Adipose tissue (tissue), 3 donors: Measurements from ENCODE around the gene ERCC2. TPM values are rescaled to one million over a fixed set of nuclear protein-coding genes. Genes with fewer than 3 reads are reported as not detected.

Experiments
- H3K27ac ChIP-seq: one replicate; pipeline ENCODE4 v1.5.1; 2013; ENCODE audit warnings: low read depth, low read length
- WGBS, 3 donors: extraction: QIAGEN DNeasy Blood & Tissue Kit; methylation state at CpG; one replicate each; pipeline ENCODE4 v1.1.7; 2013; 5-methylcytosine and 5-hydroxymethylcytosine counted together
- polyA plus RNA-seq, 3 donors: library from polyadenylated mRNA; stranded (reverse); fragments of 200-250 nt; gene quantifications; one replicate each; pipeline ENCODE4 v1.2.3, GENCODE V29; 2013
- donor health status: healthy with polysubstance abuse.
- donor health status: Bipolar disorder and iron deficiency.
- donor health status: healthy.

Gene ERCC2
- polyA plus RNA-seq, 3 donors = 5.6 to 9.1 (median 7.3) TPM

GRCh38 chr19:45403781-45404556 is 33.6 kb upstream of the ERCC2 start:
- no peak overlapping the region for H3K27ac ChIP-seq
- 15 to 35% (median 26%) methylated on average over 25 of the region's 25 CpGs for WGBS, 3 donors

DNA sequence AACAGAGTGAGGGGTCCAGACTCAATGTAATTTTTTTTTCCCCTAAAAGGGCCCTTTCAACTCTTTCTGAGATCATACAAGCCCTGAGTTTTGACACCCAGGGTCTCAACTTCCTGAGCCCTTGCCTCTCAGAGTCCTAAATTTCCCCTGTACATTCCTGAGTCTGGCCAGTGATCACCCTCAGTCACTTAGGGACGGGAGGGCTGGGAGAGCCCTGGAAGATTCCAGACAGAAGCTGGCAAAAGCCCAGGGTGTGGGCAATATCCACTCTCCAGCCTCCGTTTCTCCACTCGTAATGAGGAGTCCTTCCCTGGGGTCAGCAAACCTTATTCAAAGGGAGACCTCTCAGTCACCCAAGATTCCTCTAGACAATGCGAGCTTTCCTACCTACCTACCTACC is 32.9 kb upstream of the ERCC2 start:
- no peak overlapping the region for H3K27ac ChIP-seq
- 52 to 77% (median 68%) methylated on average over 4 of the region's 4 CpGs for WGBS, 3 donors

GRCh38 chr19:45402298-45403061 is 32.1 kb upstream of the ERCC2 start:
- WGBS, 3 donors = 19 to 22% (median 20%) methylated on average over 32 to 40 of the region's 40 CpGs
- no peak overlapping the region for H3K27ac ChIP-seq

DNA sequence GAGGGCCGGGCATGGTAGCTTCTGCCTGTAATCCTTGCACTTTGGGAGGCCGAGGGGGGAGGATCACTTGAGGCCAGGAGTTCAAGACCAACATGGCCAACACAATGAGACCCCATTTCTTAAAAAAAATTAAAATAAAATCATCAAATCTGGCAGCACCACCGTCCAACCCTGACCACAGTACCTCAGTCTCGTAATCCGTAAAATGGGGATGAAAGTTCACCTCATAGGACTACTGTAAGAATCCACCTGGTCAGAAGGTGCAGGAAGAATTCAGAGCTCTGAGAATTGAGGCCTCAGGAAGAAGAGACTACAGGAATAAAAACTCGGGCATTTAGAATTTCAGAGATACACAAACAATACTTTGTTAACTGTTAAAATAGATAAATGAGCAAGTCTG is 31.4 kb upstream of the ERCC2 start:
- WGBS, 3 donors = 89 to 93% (median 90%) methylated on average over 6 of the region's 6 CpGs
- H3K27ac ChIP-seq = no peak overlapping the region

DNA sequence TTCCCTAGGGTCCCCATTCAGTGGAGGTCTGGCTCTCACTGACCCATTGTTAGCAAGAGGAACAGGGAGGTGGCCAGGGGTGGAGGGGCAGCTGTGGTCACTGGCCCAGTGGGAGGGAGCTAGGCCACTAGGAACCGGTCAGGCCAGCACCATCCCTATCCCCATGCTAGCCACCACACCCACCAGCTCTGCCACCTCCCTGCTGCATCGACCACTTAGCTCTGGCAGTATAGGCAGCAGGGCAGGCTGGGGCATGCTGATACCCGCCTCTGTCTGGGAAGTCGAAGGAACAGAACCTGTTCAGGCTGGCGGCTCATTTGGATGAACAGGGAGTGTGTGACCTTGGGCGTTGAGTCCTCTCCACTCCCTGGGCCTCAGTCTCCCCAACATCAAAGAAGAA is 29.8 kb upstream of the ERCC2 start:
- WGBS, 3 donors = 80 to 89% (median 85%) methylated on average over 6 of the region's 6 CpGs
- H3K27ac ChIP-seq = no peak overlapping the region

GRCh38 chr19:45395821-45396617 is 25.6 kb upstream of the ERCC2 start:
- 51 to 75% (median 64%) methylated on average over 46 to 59 of the region's 59 CpGs for WGBS, 3 donors
- no peak overlapping the region for H3K27ac ChIP-seq

- H3K27ac ChIP-seq = no peak overlapping the region
- 94 to 95% (median 95%) methylated on average over 20 to 21 of the region's 21 CpGs for WGBS, 3 donors
These were observed 21.7 kb upstream of the ERCC2 start for GRCh38 chr19:45391871-45392665.

- no peak overlapping the region for H3K27ac ChIP-seq
- 77 to 83% (median 83%) methylated on average over 3 of the region's 3 CpGs for WGBS, 3 donors
These were observed 21.0 kb upstream of the ERCC2 start for GRCh38 chr19:45391346-45391745.

GRCh38 chr19:45385392-45386221 is 15.2 kb upstream of the ERCC2 start:
- H3K27ac ChIP-seq = no peak overlapping the region
- WGBS, 3 donors = 7 to 29% (median 10%) methylated on average over 67 to 75 of the region's 75 CpGs

DNA sequence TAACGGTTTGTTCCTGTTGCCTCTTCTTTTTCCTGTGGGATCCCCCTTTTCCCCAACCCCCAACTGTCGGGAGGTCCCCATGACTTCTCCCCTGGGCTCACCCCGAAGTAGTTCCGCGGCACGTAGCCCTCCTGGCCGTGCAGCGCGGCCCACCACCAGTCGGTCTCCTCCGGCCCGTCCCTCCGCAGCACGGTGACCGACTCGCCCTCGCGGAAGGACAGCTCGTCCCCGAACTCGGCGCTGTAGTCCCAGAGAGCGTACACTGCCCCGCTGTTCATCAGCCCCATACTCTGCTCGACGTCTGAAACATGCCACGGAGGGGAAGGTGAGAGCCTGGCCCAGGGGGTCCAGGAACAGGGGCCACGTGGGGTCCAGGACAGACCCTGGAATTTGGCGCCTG is 12.1 kb upstream of the ERCC2 start:
- WGBS, 3 donors = 88 to 92% (median 90%) methylated on average over 29 of the region's 29 CpGs
- no peak overlapping the region for H3K27ac ChIP-seq

- 76 to 100% (median 83%) methylated on average over 1 of the region's 1 CpG for WGBS, 3 donors
- H3K27ac ChIP-seq = no peak overlapping the region
These were observed 9.7 kb upstream of the ERCC2 start for GRCh38 chr19:45380107-45380506.

- H3K27ac ChIP-seq = no peak overlapping the region
- 37 to 46% (median 42%) methylated on average over 12 to 13 of the region's 13 CpGs for WGBS, 3 donors
These were observed 5.8 kb upstream of the ERCC2 start for GRCh38 chr19:45376045-45376724.

DNA sequence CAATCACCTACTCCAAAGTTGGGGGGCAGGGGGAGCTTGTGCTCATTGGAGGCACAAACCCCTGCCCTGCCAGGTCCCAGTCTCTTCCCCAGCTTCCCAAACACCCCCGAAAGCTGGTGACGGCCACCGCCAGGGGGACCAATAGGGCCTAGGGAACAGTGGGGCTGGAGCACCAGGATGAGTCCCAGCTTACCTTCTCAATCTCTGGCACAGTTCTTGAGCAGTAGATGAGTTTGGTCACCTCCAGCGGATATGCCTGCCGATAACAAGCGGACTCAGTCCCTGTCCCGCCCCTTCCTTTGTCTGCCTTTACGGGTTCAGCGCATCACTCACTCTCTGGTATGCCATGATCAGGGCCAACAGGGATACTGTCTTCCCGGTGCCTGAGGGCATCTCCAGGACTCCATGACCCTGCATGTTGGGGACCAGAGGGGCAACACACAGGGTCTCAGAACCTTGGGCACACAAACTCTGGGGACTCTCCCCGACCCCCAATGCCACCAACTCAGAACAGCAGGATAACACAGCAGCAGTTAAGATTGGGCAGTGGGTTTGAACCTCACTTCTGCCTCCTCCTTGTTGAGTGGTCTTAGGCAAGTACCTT is 1.5 kb downstream of the ERCC2 start:
- no peak overlapping the region for H3K27ac ChIP-seq
- whole genome bisulfite sequencing, 3 donors = 93 to 96% (median 94%) methylated on average over 11 of the region's 11 CpGs

DNA sequence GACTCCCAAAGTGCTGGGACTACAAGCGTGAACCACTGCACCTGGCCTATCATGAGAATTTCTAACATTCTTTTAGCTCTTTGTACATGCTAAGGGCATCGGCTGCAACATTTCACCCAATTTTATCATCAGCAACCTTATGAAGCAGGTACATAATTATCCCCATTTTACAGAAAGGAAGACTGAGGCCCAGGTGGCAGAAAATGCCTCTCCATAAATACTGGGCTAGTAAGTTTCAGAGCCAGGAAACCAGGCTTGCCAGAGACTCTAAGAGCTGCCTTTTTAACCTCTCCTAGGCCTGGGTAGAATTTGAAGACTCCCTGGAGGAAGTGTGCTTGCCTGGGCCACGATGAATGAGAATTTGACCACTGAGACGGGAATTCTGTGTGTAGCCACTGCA is 2.2 kb downstream of the ERCC2 start:
- WGBS, 3 donors = 87 to 95% (median 94%) methylated on average over 4 of the region's 4 CpGs
- no peak overlapping the region for H3K27ac ChIP-seq

DNA sequence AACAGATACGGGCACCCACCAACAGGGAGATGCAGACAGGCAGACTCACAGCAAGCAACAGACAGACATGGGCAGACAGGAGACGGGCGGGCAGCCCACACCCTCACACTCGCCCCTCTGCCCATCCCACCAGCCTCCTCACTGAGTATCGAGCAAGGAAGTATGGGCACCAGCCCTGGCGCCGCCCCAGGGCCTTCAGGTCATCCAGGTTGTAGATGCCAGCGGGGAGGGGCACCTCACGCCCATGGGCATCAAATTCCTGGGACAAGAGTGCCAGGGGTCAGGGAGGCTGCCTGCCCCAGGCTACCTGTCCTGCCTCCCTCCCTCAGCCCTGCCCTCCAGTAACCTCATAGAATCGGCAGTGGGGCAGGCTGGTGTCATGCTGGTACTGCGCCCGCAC is 5.7 kb downstream of the ERCC2 start:
- H3K27ac ChIP-seq = no peak overlapping the region
- WGBS, 3 donors = 88 to 93% (median 91%) methylated on average over 10 to 12 of the region's 12 CpGs

- 91 to 94% (median 92%) methylated on average over 34 to 44 of the region's 44 CpGs for WGBS, 3 donors
- H3K27ac ChIP-seq = no peak overlapping the region
These were observed 6.4 kb downstream of the ERCC2 start for GRCh38 chr19:45363861-45364459.
